Uterus (tissue), 4 donors: ENCODE results near the gene ESPNL. TPM values are rescaled to one million over a fixed set of nuclear protein-coding genes. Genes with fewer than 3 reads are reported as not detected.

Source experiments
- DNase-seq, 2 donors: peaks; one replicate each; pipeline ENCODE4 v3.0.0-alpha.2; 2019 to 2020
- H3K27ac ChIP-seq, 2 donors: fragments of 200-600 bp; sonication (generic); 1 replicate in 1 of 2; 2 replicates in 1 of 2; pipeline ENCODE4 v1.5.1; 2016 to 2018
- H3K27me3 ChIP-seq, 2 donors: fragments of 200-600 bp; sonication (generic); one replicate each; pipeline ENCODE4 v1.5.1; 2018 to 2019; ENCODE audit warnings: control low read depth in 1 of 2
- H3K36me3 ChIP-seq, 2 donors: fragments of 200-600 bp; sonication (generic); one replicate each; pipeline ENCODE4 v1.5.1; 2019; ENCODE audit warnings: control low read depth in 1 of 2
- H3K4me1 ChIP-seq, 2 donors: fragments of 200-600 bp; sonication (generic); one replicate each; pipeline ENCODE4 v1.5.1; 2018 to 2019; ENCODE audit warnings: control low read depth in 1 of 2
- H3K4me3 ChIP-seq, 2 donors: fragments of 200-600 bp; sonication (generic); 1 replicate in 1 of 2; 2 replicates in 1 of 2; pipeline ENCODE4 v1.5.1; 2018 to 2019; ENCODE audit warnings: mild to moderate bottlenecking in 1 of 2
- H3K9me3 ChIP-seq, 2 donors: fragments of 200-600 bp; sonication (generic); one replicate each; pipeline ENCODE4 v1.5.1; 2019; ENCODE audit warnings: control low read depth in 1 of 2
- POLR2A ChIP-seq, 2 donors: fragments of 450-650 bp; IDR thresholded peaks; one replicate each; pipeline ENCODE4 v1.6.1; 2016; ENCODE audit warnings: antibody characterized with exemption in 2 of 2, mild to moderate bottlenecking in 1 of 2, moderate library complexity in 1 of 2
- intact Hi-C: fragments of 100-400 bp; cut with DNase I; formaldehyde crosslinking; loops from one replicate; pipeline ENCODE4 v1.15.1; 2023; ENCODE audit warnings: low total_unique reads
- total RNA-seq, 4 donors: library from RNA; depleted of rRNA in 3 of 4; stranded (reverse); fragments of >200 nt in 3 of 4; gene quantifications; one replicate each; pipeline versions ENCODE4 v1.1.0 to v1.2.4, GENCODE V29; 2014 to 2023
- TF ChIP-seq, protein P1 (sequence below), 4 experiments: fragments of 200-600 bp in 2 of 4; fragments of 450-650 bp in 2 of 4; sonication (generic) in 2 of 4; IDR thresholded peaks; one replicate each; pipeline ENCODE4 v1.5.1; 2016 to 2019; ENCODE audit warnings: antibody characterized with exemption in 4 of 4, mild to moderate bottlenecking in 2 of 4, moderate library complexity in 1 of 4
- donor health status: DM: yes; HTN: yes; CAD: no.

Gene ESPNL
- total RNA-seq, 4 donors from 2014 or later = 0.34 to 7.7 TPM; not detected in 2

DNA sequence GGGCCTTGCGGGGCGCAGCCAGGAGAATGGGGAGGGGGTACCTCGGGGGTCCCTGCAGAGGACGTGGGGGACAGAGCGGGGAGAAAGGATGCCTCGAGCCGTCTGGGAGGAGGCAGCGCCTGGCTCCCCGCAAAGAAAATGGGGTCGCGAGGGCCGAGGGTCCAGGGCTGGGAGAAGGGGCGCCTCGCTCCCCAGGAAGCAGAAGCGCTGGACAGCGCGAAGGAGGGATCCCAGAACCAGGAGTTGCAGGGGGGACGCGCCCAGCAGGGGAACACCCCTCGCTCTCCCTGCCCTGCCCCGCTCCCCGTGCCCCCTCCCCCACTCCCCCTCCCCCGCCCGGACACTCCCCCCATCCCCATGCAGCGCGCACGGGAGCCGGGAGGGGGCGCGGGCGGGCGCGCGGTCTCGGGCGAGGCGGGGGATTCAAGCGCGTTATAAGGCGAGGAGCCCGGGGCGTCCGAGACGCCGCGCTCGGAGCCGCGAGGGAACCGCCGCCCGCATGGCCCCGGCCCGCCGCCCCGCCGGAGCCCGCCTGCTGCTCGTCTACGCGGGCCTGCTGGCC is 58.5 kb downstream of the ESPNL start, which contains the start of gene ERFE:
ERFE (plus strand) TSS at position 462 of the 562 bp plus-strand sequence; CDS start at position 500, 38 bp downstream.
- no peaks in the 10 kb centered on the region for H3K9me3 ChIP-seq
- intact Hi-C loops = no loop called here
- H3K36me3 ChIP-seq = no peaks in the 10 kb centered on the region
- peak within 1 kb of the TSS in 1 of 2 donors; percentile 19 for H3K4me3 ChIP-seq
- H3K27ac ChIP-seq = no peak within 1 kb of the TSS
- H3K27me3 ChIP-seq = no peaks in the 10 kb centered on the region
- peaks cover 0 to 6% of the 10 kb centered on the region in 2 donors for H3K4me1 ChIP-seq
- TF ChIP-seq, protein P1, sequence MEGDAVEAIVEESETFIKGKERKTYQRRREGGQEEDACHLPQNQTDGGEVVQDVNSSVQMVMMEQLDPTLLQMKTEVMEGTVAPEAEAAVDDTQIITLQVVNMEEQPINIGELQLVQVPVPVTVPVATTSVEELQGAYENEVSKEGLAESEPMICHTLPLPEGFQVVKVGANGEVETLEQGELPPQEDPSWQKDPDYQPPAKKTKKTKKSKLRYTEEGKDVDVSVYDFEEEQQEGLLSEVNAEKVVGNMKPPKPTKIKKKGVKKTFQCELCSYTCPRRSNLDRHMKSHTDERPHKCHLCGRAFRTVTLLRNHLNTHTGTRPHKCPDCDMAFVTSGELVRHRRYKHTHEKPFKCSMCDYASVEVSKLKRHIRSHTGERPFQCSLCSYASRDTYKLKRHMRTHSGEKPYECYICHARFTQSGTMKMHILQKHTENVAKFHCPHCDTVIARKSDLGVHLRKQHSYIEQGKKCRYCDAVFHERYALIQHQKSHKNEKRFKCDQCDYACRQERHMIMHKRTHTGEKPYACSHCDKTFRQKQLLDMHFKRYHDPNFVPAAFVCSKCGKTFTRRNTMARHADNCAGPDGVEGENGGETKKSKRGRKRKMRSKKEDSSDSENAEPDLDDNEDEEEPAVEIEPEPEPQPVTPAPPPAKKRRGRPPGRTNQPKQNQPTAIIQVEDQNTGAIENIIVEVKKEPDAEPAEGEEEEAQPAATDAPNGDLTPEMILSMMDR (IDR thresholded peaks at IDR 0.05) = peak in 3 of 4 experiments; percentile 26 to 48 (median 34)
- TF ChIP-seq POLR2A (IDR thresholded peaks at IDR 0.05) = no peak
- DNase-seq = peak in 1 of 2 donors; percentile 40

DNA sequence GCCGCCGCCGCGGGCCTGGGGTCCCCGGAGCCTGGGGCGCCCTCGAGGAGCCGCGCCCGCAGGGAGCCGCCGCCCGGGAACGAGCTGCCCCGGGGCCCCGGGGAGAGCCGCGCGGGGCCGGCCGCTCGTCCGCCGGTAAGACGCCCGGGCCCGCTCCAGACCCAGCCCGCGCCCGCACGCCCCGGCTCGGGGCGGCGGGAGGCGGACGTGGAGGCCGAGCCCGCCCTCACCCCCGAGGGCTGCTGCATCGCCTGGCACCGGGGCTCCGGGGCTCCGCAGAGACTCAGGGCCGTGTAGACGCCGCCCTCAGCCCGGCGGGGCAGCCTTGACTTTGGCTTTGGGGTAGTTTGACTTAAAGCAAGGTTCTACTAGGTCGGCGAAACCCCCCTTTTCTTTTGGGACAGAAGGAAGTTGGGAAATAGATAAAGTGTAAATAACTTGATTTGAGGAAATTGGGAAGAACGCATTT is 59.0 kb downstream of the ESPNL start:
- intact Hi-C loops = no loop called here
- Histone ChIP-seq H3K4me1 (peaks cover 0 to 11% of the 10 kb centered on the region in 2 donors), H3K4me3 (peak overlapping the region in 1 of 2 donors; percentile 19), H3K27me3 (peaks cover 0 to 4% of the 10 kb centered on the region in 2 donors), H3K36me3 (no peaks in the 10 kb centered on the region), H3K27ac (no peak overlapping the region), H3K9me3 (no peaks in the 10 kb centered on the region)
- TF ChIP-seq, protein P1 (IDR thresholded peaks at IDR 0.05) = no peak
- no peak for TF ChIP-seq POLR2A (IDR thresholded peaks at IDR 0.05)
- no peak for DNase-seq

GRCh38 chr2:238159661-238160205 is 59.6 kb downstream of the ESPNL start:
- peaks cover 0 to 12% of the 10 kb centered on the region in 2 donors for H3K4me1 ChIP-seq
- no peak overlapping the region for H3K27ac ChIP-seq
- peaks cover 0 to 7% of the 10 kb centered on the region in 2 donors for H3K27me3 ChIP-seq
- TF ChIP-seq, protein P1 (IDR thresholded peaks at IDR 0.05) = no peak
- no peak for TF ChIP-seq POLR2A (IDR thresholded peaks at IDR 0.05)
- H3K9me3 ChIP-seq = no peaks in the 10 kb centered on the region
- DNase-seq = no peak
- H3K4me3 ChIP-seq = no peak overlapping the region
- no peaks in the 10 kb centered on the region for H3K36me3 ChIP-seq
- intact Hi-C loops = no loop called here

DNA sequence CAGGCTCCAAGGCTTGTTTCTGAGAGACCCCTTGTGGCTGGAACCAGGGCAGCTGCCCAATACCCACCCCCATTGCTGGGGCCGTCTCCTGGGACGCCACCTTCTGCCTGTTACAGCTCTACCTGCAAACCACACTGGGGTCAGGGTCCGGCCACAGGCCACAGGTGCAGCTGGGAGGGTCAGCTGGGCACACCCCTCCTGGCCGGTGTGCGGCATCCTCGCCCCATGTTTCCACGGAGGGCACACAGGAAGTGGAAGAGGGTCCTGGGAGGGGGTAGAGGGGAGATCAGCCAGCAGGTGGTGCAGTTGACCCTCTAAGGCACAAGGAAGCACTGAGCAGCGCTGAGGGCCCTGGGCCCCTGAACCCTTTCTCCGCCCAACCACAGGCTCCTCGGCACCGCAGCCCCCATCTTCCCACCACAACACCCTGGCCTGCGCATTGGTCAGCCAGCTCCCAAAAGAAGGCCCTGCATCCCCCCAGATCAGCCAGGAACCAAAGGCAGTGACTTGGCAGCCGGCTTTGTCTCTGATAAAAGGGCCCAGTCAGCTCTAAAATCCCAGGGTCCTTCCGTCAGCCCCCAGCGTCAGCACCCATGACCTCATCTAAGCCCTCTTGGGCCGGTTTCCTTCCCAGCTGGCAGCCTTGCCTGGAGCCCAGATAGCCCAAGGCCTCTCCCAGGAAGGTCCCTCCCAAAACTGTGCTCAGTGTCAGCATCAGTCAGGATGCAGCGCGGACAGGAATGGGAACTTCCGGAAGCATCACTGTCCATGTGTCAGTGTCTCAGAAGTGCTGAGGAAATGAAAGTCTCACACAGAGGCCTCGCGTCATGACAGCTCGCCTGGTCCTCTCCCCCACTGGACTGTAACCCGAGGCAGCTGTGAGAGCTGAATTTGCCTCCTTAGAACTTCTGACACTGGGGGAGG is 60.3 kb downstream of the ESPNL start:
- Histone ChIP-seq H3K9me3 (no peaks in the 10 kb centered on the region), H3K4me1 (peaks cover 0 to 12% of the 10 kb centered on the region in 2 donors), H3K36me3 (no peaks in the 10 kb centered on the region), H3K4me3 (no peak overlapping the region), H3K27me3 (peaks cover 0 to 7% of the 10 kb centered on the region in 2 donors), H3K27ac (no peak overlapping the region)
- intact Hi-C loops = no loop called here
- DNase-seq = no peak
- TF ChIP-seq, protein P1 (IDR thresholded peaks at IDR 0.05) = peak in 1 of 4 experiments; percentile 9
- no peak for TF ChIP-seq POLR2A (IDR thresholded peaks at IDR 0.05)
